Osteocyte (in vitro differentiated cells): ENCODE measurements around the gene HAUS2. TPM values are rescaled to one million over a fixed set of nuclear protein-coding genes. Genes with fewer than 3 reads are reported as not detected.

ENCODE experiments used
- DNase-seq: peaks from one replicate; pipeline ENCODE4 v3.0.0; 2021; ENCODE audit warnings: mixed read lengths; ENCODE audit not compliant: unreplicated experiment; ENCODE audit errors: extremely low spot score
- H3K27ac Mint-ChIP-seq: one replicate; pipeline ENCODE4 v1.8.0; 2021; ENCODE audit warnings: mild to moderate bottlenecking, mixed read lengths; ENCODE audit not compliant: unreplicated experiment
- H3K27me3 Mint-ChIP-seq: one replicate; pipeline ENCODE4 v1.8.0; 2021; ENCODE audit warnings: mixed read lengths; ENCODE audit not compliant: unreplicated experiment
- H3K36me3 Mint-ChIP-seq: one replicate; pipeline ENCODE4 v1.8.0; 2021; ENCODE audit warnings: mixed read lengths; ENCODE audit not compliant: unreplicated experiment
- H3K4me1 Mint-ChIP-seq: one replicate; pipeline ENCODE4 v1.8.0; 2021; ENCODE audit warnings: mixed read lengths; ENCODE audit not compliant: unreplicated experiment
- H3K4me3 Mint-ChIP-seq: one replicate; pipeline ENCODE4 v1.8.0; 2021; ENCODE audit warnings: mild to moderate bottlenecking, moderate library complexity, mixed read lengths; ENCODE audit not compliant: unreplicated experiment
- H3K9me3 Mint-ChIP-seq: one replicate; pipeline ENCODE4 v1.8.0; 2021; ENCODE audit warnings: mixed read lengths; ENCODE audit not compliant: unreplicated experiment
- total RNA-seq: library from RNA; stranded (reverse); gene quantifications from 2 replicates; pipeline ENCODE4 v1.2.1, GENCODE V29; 2021
- TF ChIP-seq, protein P1 (sequence below): fragments of 200-600 bp; sonication (generic); IDR thresholded peaks from 2 replicates; pipeline ENCODE4 v1.5.0; 2021; ENCODE audit warnings: antibody characterized with exemption, mild to moderate bottlenecking, moderate library complexity

The HAUS2 gene
- total RNA-seq, 1 donor from 2014 or later, result 23.8 TPM

DNA sequence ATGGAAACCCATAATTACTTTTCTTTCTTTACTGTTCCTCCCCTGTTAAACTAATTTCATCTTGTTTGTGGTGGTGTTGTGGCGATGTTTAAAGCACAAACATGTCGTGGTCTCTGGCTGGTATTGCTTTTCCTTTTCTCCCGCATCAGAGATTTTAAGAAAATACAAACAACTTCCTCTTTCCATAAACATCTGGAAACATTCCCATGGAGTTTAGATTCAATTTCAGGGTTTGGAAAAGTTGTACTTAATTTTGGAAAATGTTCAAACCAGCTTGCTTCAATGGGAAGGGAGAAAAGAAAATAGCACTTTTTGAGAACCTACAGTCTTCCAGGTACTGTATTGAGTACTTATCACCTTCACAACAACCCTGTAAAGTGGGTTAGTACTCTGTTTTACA, 57.2 kb downstream of the HAUS2 start:
- Mint-ChIP-seq H3K9me3 (no peaks in the 10 kb centered on the region), H3K27me3 (no peaks in the 10 kb centered on the region), H3K27ac (peak overlapping the region; percentile 91), H3K4me3 (no peak overlapping the region), H3K36me3 (peaks cover 12% of the 10 kb centered on the region), H3K4me1 (peaks cover 22% of the 10 kb centered on the region)
- TF ChIP-seq, protein P1, sequence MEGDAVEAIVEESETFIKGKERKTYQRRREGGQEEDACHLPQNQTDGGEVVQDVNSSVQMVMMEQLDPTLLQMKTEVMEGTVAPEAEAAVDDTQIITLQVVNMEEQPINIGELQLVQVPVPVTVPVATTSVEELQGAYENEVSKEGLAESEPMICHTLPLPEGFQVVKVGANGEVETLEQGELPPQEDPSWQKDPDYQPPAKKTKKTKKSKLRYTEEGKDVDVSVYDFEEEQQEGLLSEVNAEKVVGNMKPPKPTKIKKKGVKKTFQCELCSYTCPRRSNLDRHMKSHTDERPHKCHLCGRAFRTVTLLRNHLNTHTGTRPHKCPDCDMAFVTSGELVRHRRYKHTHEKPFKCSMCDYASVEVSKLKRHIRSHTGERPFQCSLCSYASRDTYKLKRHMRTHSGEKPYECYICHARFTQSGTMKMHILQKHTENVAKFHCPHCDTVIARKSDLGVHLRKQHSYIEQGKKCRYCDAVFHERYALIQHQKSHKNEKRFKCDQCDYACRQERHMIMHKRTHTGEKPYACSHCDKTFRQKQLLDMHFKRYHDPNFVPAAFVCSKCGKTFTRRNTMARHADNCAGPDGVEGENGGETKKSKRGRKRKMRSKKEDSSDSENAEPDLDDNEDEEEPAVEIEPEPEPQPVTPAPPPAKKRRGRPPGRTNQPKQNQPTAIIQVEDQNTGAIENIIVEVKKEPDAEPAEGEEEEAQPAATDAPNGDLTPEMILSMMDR, result no peak
- DNase-seq, result no peak

DNA sequence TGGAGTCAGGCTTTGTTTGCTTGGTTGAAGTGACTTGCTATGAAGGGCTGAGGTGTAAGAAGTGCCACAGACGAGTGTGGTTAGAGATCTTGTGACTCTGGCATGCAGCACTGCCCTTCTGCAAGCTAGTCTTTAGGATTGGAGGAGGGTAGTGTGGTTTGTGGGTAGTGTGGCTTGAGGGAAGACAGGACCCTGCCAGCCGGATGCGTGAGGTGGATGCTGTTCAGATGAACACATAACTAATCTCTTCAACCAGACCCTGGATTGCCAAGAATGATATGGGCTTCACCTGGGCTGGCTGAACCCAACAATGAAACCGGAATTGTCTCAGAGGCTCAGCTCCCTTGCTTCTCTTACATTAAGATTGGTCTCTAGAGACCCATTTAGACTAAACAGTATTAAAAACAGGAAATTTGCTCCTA, 59.5 kb downstream of the HAUS2 start:
- H3K36me3 Mint-ChIP-seq, result peaks cover 12% of the 10 kb centered on the region

DNA sequence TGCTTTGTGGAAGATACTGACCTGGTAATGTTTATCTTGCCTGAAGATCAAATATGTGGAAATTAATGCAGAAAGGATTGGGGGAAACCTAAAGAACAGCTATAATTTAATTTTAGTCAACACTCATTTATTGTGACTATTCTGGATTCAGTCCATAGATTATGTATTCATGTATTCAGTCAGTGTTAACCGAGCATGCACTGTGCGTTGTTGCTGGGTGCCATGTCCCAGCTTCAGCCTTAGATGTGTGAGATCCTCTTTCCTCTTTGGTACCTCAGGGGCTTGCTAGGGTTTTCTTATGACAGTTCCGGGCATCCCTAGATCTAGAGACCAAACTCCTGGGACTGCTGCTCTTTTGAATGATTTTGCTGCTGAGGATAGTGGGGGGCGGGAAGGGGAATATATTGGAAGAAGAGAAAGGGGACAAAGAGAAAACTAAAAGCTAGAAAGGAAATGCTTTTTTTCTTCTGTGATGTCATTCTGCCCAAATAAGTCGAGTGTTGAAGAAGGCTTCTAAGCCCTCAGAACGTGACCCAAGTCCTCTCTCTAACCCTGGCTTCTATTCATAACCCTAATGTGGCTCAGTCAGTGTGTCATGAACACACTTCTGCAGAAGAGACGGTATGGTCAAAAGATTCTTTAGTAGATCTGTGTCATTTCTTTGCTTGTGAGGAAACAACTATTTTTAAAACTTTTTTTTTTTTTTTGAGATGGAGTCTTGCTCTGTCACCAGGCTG, 60.3 kb downstream of the HAUS2 start:
- Mint-ChIP-seq H3K36me3 (peaks cover 10% of the 10 kb centered on the region), H3K4me1 (peaks cover 22% of the 10 kb centered on the region), H3K4me3 (no peak overlapping the region), H3K27me3 (no peaks in the 10 kb centered on the region), H3K27ac (no peak overlapping the region), H3K9me3 (no peaks in the 10 kb centered on the region)
- DNase-seq, result no peak
- TF ChIP-seq, protein P1, result no peak

More for the DNA sequence above, 59.5 kb downstream of the HAUS2 start:
- TF ChIP-seq, protein P1, result no peak
- DNase-seq, result no peak
- Mint-ChIP-seq H3K27me3 (no peaks in the 10 kb centered on the region), H3K4me3 (no peak overlapping the region), H3K9me3 (no peaks in the 10 kb centered on the region), H3K27ac (no peak overlapping the region), H3K4me1 (peaks cover 22% of the 10 kb centered on the region)

DNA sequence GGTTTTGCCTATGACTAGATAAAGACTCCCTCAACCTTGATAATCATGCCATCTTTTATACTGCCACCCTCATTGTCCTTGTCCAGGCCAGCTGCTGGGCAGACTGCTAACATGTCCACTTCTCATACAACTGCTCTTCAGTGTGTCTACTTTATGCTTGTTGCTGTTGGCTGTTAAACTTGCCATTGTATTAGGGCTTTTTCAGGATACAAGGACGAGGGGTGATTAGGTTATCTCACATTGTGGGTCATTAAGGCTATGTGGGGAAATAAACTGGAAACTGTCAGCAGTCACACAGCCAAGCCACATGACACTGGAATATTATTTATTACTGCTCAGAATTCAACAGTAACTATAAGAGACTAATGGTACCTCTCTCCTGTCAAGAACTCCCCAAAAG, 62.9 kb downstream of the HAUS2 start:
- peaks cover 22% of the 10 kb centered on the region for H3K4me1 Mint-ChIP-seq
- no peak overlapping the region for H3K4me3 Mint-ChIP-seq
- H3K9me3 Mint-ChIP-seq, result no peaks in the 10 kb centered on the region
- H3K36me3 Mint-ChIP-seq, result peaks cover 7% of the 10 kb centered on the region
- TF ChIP-seq, protein P1, result no peak
- no peak for DNase-seq
- H3K27me3 Mint-ChIP-seq, result no peaks in the 10 kb centered on the region
- no peak overlapping the region for H3K27ac Mint-ChIP-seq

DNA sequence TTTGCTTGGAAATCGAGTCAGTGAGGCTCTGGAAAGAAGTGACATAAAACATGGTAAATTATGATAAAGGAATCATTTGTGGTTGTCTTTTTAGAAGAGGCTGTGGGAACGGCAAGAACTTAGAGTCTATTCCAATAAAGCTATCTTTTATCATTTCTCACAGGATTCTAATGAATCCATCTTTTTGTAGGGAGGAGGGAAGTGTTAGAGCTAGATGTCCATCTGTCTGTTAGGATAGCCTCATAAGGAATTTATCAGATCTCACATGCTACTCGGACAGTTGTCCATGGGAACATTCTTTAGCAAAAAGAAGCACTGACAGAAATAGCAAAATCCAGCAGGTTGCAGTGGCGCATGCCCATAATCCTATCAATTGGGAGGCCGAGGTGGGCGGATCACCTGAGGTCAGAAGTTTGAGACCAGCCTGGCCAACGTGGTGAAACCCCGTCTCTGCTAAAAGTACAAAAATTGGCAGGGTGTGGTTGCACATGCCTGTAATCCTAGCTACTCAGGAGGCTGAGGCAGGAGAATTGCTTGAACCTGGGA, 63.8 kb downstream of the HAUS2 start:
- H3K9me3 Mint-ChIP-seq, result no peaks in the 10 kb centered on the region
- TF ChIP-seq, protein P1, result no peak
- peaks cover 22% of the 10 kb centered on the region for H3K4me1 Mint-ChIP-seq
- no peak overlapping the region for H3K4me3 Mint-ChIP-seq
- DNase-seq, result peak; percentile 49
- no peaks in the 10 kb centered on the region for H3K27me3 Mint-ChIP-seq
- no peak overlapping the region for H3K27ac Mint-ChIP-seq
- H3K36me3 Mint-ChIP-seq, result peaks cover 7% of the 10 kb centered on the region
